OCI-LY7 (cell line): Measurements from ENCODE around the gene ACR. TPM values are rescaled to one million over a fixed set of nuclear protein-coding genes. Genes with fewer than 3 reads are reported as not detected.

Experiments used
- BruUV-seq: library from RNA; stranded (reverse); fragments of 400-500 nt; replicated peaks from 2 replicates; lab custom pipeline; 2021; lab: Mats Ljungman, UMichigan
- CTCF ChIA-PET: fragments of 300-600 bp; sonication (Branson Sonifier 250); formaldehyde crosslinking; loops from one replicate; lab custom pipeline; 2022; ENCODE audit warnings: antibody characterized with exemption; ENCODE audit not compliant: unreplicated experiment; lab: Charles Lee
- POLR2A ChIA-PET: fragments of 300-600 bp; sonication (Branson Sonifier 250); formaldehyde crosslinking; loops from one replicate; lab custom pipeline; 2022; ENCODE audit warnings: antibody characterized with exemption; lab: Charles Lee
- DNase-seq: peaks from one replicate; pipeline ENCODE4 v3.0.0-alpha.2; 2015; ENCODE audit warnings: low spot score
- H2AFZ ChIP-seq: fragments of 200-600 bp; sonication (generic), shearing (Covaris generic); 2 replicates; pipeline ENCODE4 v1.6.1; 2014; ENCODE audit warnings: mild to moderate bottlenecking, antibody characterized with exemption, low read length, moderate library complexity
- H3K27ac ChIP-seq: fragments of 200-600 bp; sonication (generic); 2 replicates; pipeline ENCODE4 v1.5.1; 2014; ENCODE audit warnings: mixed run types, low read depth, mild to moderate bottlenecking, moderate library complexity, low read length, inconsistent platforms; ENCODE audit not compliant: poor library complexity, severe bottlenecking
- H3K36me3 ChIP-seq: fragments of 200-600 bp; sonication (generic); 2 replicates; pipeline ENCODE4 v1.6.1; 2014; ENCODE audit warnings: mild to moderate bottlenecking, antibody characterized with exemption, low read length, moderate library complexity, mixed read lengths; ENCODE audit not compliant: insufficient read depth
- H3K4me1 ChIP-seq: fragments of 200-600 bp; sonication (generic); 2 replicates; pipeline ENCODE4 v1.5.1; 2014; ENCODE audit warnings: mild to moderate bottlenecking, low read length; ENCODE audit not compliant: insufficient read depth, poor library complexity, severe bottlenecking
- H3K4me2 ChIP-seq: fragments of 200-600 bp; sonication (generic); 2 replicates; pipeline ENCODE4 v1.6.1; 2014; ENCODE audit warnings: mild to moderate bottlenecking, low read length
- H3K4me3 ChIP-seq: fragments of 200-600 bp; sonication (generic); 2 replicates; pipeline ENCODE4 v1.5.1; 2014; ENCODE audit warnings: mild to moderate bottlenecking, low read depth, low read length; ENCODE audit not compliant: poor library complexity, severe bottlenecking
- H3K79me2 ChIP-seq: fragments of 200-600 bp; sonication (generic); 2 replicates; pipeline ENCODE4 v1.6.1; 2016; ENCODE audit warnings: low read depth, mild to moderate bottlenecking, low read length, moderate library complexity, mixed read lengths; ENCODE audit not compliant: insufficient read depth
- H3K9me2 ChIP-seq: fragments of 200-600 bp; sonication (generic); 2 replicates; pipeline ENCODE4 v1.6.1; 2016; ENCODE audit warnings: mild to moderate bottlenecking, low read length, mixed read lengths; ENCODE audit not compliant: insufficient read depth
- H3K9me3 ChIP-seq: fragments of 200-600 bp; sonication (generic); 2 replicates; pipeline ENCODE4 v1.6.1; 2014; ENCODE audit warnings: mild to moderate bottlenecking, mixed run types, low read length, mixed read lengths
- H4K20me1 ChIP-seq: fragments of 200-600 bp; sonication (generic); 2 replicates; pipeline ENCODE4 v1.6.1; 2014; ENCODE audit warnings: mild to moderate bottlenecking, antibody characterized with exemption, low read length, moderate library complexity, mixed read lengths; ENCODE audit not compliant: insufficient read depth
- EZH2phosphoT487 ChIP-seq: fragments of 200-600 bp; sonication (generic); IDR thresholded peaks from 2 replicates; pipeline ENCODE4 v1.6.1; 2018; ENCODE audit warnings: low read depth, borderline replicate concordance, mild to moderate bottlenecking, mixed run types, antibody characterized with exemption, low read length, moderate library complexity, mixed read lengths
- intact Hi-C: fragments of 100-400 bp; cut with micrococcal nuclease; formaldehyde crosslinking; loops from one replicate; pipeline ENCODE4 v1.10.0; 2022; ENCODE audit not compliant: unreplicated experiment
- total RNA-seq, 2 experiments: library from RNA; depleted of rRNA in 1 of 2; stranded (reverse); fragments of >200 nt in 1 of 2; shearing (Covaris generic) in 1 of 2; gene quantifications; 2 replicates each; pipeline ENCODE4 v1.2.3, GENCODE V29; 2014 to 2022
- TF ChIP-seq, protein P1 (sequence below): fragments of 200-600 bp; sonication (generic); conservative IDR thresholded peaks from 2 replicates; pipeline ENCODE4 v1.5.1; 2014; ENCODE audit warnings: mild to moderate bottlenecking, antibody characterized with exemption, low read length, moderate library complexity, mixed read lengths

Gene ACR
- total RNA-seq, 2 experiments from 2014 or later, result not detected

DNA sequence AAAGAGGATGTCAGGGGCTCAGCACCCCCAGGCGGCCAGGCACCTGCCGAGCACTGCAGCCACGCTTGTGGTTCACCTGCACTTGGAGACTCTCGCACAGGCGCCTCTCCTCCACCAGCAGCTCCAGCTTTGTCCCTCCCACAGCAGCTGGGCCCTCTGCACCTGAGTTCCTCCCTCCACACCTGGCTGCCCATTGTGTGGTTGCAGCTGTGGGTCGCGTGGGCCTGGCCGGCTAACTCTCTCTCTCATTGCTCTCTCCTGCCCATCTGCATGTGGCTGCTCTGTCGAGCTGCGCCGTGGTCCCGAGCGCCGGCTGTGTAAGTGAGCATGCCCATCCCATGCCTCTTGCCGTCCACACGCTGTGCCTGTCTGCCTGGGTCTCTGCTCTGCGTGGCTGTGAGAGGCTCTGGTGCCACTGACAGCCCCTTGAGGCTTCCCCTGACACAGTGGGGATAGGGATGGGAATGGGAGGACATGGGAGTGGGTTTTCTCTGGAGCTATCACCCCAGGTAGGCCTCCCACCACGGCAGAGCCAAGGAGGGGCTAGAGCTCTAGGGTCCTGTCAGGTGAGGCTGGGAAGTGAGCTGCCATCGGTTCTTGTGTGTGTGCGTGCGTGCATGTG, 8.5 kb upstream of the ACR start:
- no peaks in the 10 kb centered on the region for H4K20me1 ChIP-seq
- ChIA-PET CTCF (no interaction called here), POLR2A (interaction anchor here (0.6 kb wide), 1 partner anchor 261 kb away, joined by 3 read pairs; no protein-coding TSS in a partner anchor)
- peak overlapping the region; percentile 42 for H3K4me2 ChIP-seq
- peaks cover 27% of the 10 kb centered on the region for H3K4me1 ChIP-seq
- BruUV-seq, result no TSS peak
- TF ChIP-seq, protein P1, sequence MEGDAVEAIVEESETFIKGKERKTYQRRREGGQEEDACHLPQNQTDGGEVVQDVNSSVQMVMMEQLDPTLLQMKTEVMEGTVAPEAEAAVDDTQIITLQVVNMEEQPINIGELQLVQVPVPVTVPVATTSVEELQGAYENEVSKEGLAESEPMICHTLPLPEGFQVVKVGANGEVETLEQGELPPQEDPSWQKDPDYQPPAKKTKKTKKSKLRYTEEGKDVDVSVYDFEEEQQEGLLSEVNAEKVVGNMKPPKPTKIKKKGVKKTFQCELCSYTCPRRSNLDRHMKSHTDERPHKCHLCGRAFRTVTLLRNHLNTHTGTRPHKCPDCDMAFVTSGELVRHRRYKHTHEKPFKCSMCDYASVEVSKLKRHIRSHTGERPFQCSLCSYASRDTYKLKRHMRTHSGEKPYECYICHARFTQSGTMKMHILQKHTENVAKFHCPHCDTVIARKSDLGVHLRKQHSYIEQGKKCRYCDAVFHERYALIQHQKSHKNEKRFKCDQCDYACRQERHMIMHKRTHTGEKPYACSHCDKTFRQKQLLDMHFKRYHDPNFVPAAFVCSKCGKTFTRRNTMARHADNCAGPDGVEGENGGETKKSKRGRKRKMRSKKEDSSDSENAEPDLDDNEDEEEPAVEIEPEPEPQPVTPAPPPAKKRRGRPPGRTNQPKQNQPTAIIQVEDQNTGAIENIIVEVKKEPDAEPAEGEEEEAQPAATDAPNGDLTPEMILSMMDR, result 0 out of 2 replicates have a peak, but pooled peaks have one; percentile 22
- TF ChIP-seq EZH2phosphoT487, result no peak
- no peaks in the 10 kb centered on the region for H3K9me3 ChIP-seq
- H3K79me2 ChIP-seq, result no peaks in the 10 kb centered on the region
- H3K9me2 ChIP-seq, result no peaks in the 10 kb centered on the region
- H3K27ac ChIP-seq, result no peak overlapping the region
- no peaks in the 10 kb centered on the region for H3K36me3 ChIP-seq
- no peak overlapping the region for H2AFZ ChIP-seq
- peak; percentile 76 for DNase-seq
- H3K4me3 ChIP-seq, result no peak overlapping the region
- intact Hi-C loops, result no loop called here

DNA sequence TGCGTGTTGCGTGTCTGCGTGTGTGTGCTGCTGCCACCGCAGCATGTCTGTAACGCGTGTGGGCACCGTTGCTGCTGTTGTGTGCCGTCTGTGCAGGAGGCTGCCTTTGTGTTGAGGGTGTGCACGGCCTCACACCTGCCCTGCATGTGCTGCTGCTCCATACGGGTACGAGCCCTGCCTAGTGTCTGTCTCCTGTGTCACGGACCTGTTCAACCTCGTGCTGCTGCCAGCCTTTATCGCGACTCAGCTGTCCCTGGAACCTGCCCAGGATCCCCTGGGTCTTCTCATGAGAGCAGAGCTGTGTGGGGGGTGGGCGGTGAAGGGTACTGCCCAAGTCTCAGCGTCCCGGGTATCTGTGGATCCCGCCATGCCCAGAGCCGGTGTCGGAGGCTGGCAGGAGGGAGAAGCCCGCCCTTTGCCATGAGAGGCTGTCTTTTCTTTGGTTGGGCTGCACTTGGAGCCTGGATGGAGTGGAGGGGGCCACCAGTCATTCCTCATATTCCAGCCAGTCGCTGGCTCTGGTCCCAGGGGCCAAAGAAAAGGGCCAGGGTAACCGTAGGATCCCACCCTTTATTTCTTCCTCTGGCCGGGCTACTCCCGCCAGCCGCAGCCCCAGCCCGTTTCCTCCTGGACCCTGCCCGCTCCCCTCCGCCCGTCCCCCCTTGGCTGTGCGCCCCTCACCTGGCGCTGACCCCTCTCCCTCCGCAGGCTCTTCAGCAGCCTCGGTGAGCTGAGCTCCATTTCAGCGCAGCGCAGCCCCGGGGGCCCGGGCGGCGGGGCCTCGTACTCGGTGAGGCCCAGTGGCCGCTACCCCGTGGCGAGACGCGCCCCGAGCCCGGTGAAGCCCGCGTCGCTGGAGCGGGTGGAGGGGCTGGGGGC, 7.8 kb upstream of the ACR start:
- no peak for DNase-seq
- Histone ChIP-seq H3K79me2 (no peaks in the 10 kb centered on the region), H3K9me3 (no peaks in the 10 kb centered on the region), H3K27ac (no peak overlapping the region), H3K9me2 (no peaks in the 10 kb centered on the region), H3K36me3 (no peaks in the 10 kb centered on the region), H4K20me1 (no peaks in the 10 kb centered on the region), H2AFZ (no peak overlapping the region), H3K4me1 (peaks cover 22% of the 10 kb centered on the region), H3K4me3 (no peak overlapping the region), H3K4me2 (peak overlapping the region; percentile 42)
- POLR2A ChIA-PET, result no interaction called here
- no TSS peak for BruUV-seq
- CTCF ChIA-PET, result interaction anchor here (0.6 kb wide), 1 partner anchor 588 kb away, joined by 3 read pairs; no protein-coding TSS in a partner anchor
- intact Hi-C loops, result no loop called here
- TF ChIP-seq, protein P1, result no peak
- no peak for TF ChIP-seq EZH2phosphoT487
